Glutamatergic neuron (in vitro differentiated cells): ENCODE data around the gene ITGA2B. TPM values are rescaled to one million over a fixed set of nuclear protein-coding genes. Genes with fewer than 3 reads are reported as not detected.

Experiments used
- DNase-seq: peaks from one replicate; pipeline ENCODE4 v3.0.0; 2022
- H3K27ac Mint-ChIP-seq: one replicate; pipeline ENCODE4 v1.8.0; 2020; ENCODE audit warnings: mild to moderate bottlenecking, mixed read lengths, inconsistent platforms; ENCODE audit not compliant: unreplicated experiment
- H3K27me3 Mint-ChIP-seq: one replicate; pipeline ENCODE4 v1.8.0; 2020; ENCODE audit warnings: mild to moderate bottlenecking, moderate library complexity, mixed read lengths, inconsistent platforms; ENCODE audit not compliant: unreplicated experiment
- H3K36me3 Mint-ChIP-seq: one replicate; pipeline ENCODE4 v1.8.0; 2020; ENCODE audit warnings: mild to moderate bottlenecking, mixed read lengths, inconsistent platforms; ENCODE audit not compliant: unreplicated experiment
- H3K4me1 Mint-ChIP-seq: one replicate; pipeline ENCODE4 v1.8.0; 2020; ENCODE audit warnings: mild to moderate bottlenecking, low read depth, mixed read lengths, inconsistent platforms; ENCODE audit not compliant: unreplicated experiment
- H3K4me3 Mint-ChIP-seq: one replicate; pipeline ENCODE4 v1.8.0; 2020; ENCODE audit warnings: mild to moderate bottlenecking, mixed read lengths, inconsistent platforms; ENCODE audit not compliant: unreplicated experiment
- H3K9me3 Mint-ChIP-seq: one replicate; pipeline ENCODE4 v1.8.0; 2020; ENCODE audit warnings: mild to moderate bottlenecking, moderate library complexity, mixed read lengths, inconsistent platforms; ENCODE audit not compliant: unreplicated experiment
- total RNA-seq: library from RNA; stranded (reverse); fragmentation: NEBNext Ultra II Directional; extraction: Animal tissue kit (Norgen Biotek cat#: 25700); gene quantifications from one replicate; pipeline ENCODE4 v1.2.1, GENCODE V29; 2021; ENCODE audit not compliant: unreplicated experiment
- TF ChIP-seq, protein P1 (sequence below): fragments of 200-600 bp; sonication (generic); IDR thresholded peaks from one replicate; pipeline ENCODE4 v1.5.0; 2021; ENCODE audit not compliant: partially characterized antibody, unreplicated experiment

Gene ITGA2B
- total RNA-seq, 1 donor from 2014 or later: 7.1 TPM

DNA sequence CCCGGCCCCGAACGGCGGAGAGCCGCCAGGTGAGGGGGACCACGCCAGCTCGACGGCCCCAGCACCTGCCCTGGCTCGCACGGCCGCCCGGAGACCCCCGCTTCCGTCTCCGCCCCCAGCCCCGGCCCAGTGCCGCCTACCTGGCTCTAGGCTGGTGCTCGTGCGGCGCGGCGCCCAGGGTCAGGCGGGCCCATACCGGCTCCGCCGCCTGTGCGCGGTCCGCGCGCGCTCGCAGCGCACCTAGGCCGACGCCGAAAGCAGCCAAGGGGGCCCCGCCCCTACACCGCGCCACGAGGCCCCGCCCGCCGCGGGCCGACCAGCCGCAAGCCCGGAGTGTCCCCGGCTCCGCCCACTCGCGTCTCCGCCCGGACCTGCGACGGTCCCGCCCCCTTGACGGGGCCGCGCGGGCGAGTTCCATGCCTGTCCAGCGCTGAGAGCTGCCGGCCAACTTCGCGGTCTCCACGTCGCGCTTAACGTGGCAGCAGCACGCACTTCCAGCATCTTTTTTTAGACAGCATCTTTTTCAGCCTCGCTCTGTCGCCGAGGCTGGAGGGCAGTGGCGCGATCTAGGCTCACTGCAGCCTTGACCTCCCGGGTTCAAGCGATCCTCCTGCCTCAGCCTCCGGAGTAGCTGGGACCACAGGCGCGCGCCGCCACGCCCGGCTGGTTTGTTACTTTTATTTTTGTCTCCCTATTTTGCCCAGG lies 64.7 kb downstream of the ITGA2B start, which contains the start of gene SLC25A39:
Gene SLC25A39 (minus strand): TSS at position 253 of the 705 bp plus-strand sequence. CDS start 1,261 bp downstream, outside the sequence.
- Mint-ChIP-seq H3K4me1 (peaks cover 2% of the 10 kb centered on the region), H3K4me3 (peak within 1 kb of the TSS; percentile 88), H3K27me3 (peaks cover 11% of the 10 kb centered on the region), H3K9me3 (peaks cover 8% of the 10 kb centered on the region), H3K36me3 (no peaks in the 10 kb centered on the region), H3K27ac (peak within 1 kb of the TSS; percentile 3)
- TF ChIP-seq, protein P1, sequence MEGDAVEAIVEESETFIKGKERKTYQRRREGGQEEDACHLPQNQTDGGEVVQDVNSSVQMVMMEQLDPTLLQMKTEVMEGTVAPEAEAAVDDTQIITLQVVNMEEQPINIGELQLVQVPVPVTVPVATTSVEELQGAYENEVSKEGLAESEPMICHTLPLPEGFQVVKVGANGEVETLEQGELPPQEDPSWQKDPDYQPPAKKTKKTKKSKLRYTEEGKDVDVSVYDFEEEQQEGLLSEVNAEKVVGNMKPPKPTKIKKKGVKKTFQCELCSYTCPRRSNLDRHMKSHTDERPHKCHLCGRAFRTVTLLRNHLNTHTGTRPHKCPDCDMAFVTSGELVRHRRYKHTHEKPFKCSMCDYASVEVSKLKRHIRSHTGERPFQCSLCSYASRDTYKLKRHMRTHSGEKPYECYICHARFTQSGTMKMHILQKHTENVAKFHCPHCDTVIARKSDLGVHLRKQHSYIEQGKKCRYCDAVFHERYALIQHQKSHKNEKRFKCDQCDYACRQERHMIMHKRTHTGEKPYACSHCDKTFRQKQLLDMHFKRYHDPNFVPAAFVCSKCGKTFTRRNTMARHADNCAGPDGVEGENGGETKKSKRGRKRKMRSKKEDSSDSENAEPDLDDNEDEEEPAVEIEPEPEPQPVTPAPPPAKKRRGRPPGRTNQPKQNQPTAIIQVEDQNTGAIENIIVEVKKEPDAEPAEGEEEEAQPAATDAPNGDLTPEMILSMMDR: no peak
- DNase-seq: peak; percentile 97

DNA sequence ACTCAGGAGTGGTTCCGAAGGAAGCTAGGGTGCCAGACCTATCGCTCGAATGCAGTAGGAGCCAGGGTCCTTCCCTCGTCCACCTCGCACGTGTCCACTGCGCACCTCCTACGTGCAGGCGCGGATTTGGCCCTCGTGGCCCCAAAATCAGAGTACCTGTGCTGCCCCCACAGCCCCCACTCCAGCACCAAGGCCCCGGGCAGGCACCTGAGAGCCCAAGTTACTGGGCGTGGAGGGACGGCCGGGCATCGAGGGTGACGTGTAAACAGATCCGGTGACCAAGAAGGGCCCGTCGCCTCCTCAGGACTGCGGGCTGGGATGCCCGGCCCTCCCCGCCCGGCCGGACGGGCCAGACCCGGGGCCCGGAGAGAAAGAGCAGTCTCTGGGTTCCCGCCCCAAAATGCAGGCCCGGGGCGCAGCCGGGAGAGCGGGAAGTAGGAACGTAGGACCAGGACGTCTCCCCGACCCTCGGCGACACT lies 65.3 kb downstream of the ITGA2B start:
- TF ChIP-seq, protein P1: no peak
- H3K27me3 Mint-ChIP-seq: peaks cover 11% of the 10 kb centered on the region
- peaks cover 13% of the 10 kb centered on the region for H3K9me3 Mint-ChIP-seq
- H3K4me3 Mint-ChIP-seq: peak overlapping the region; percentile 88
- H3K4me1 Mint-ChIP-seq: peaks cover 2% of the 10 kb centered on the region
- H3K36me3 Mint-ChIP-seq: no peaks in the 10 kb centered on the region
- DNase-seq: no peak
- H3K27ac Mint-ChIP-seq: no peak overlapping the region

GRCh38 chr17:44323359-44324091 lies 65.9 kb downstream of the ITGA2B start:
- H3K4me1 Mint-ChIP-seq: peaks cover 2% of the 10 kb centered on the region
- H3K27me3 Mint-ChIP-seq: peaks cover 11% of the 10 kb centered on the region
- TF ChIP-seq, protein P1: no peak
- H3K27ac Mint-ChIP-seq: peak overlapping the region; percentile 3
- H3K36me3 Mint-ChIP-seq: no peaks in the 10 kb centered on the region
- DNase-seq: no peak
- peaks cover 13% of the 10 kb centered on the region for H3K9me3 Mint-ChIP-seq
- peak overlapping the region; percentile 88 for H3K4me3 Mint-ChIP-seq

GRCh38 chr17:44322236-44322895 lies 67.1 kb downstream of the ITGA2B start:
- H3K4me3 Mint-ChIP-seq: no peak overlapping the region
- TF ChIP-seq, protein P1: no peak
- peaks cover 4% of the 10 kb centered on the region for H3K4me1 Mint-ChIP-seq
- peaks cover 3% of the 10 kb centered on the region for H3K36me3 Mint-ChIP-seq
- H3K27ac Mint-ChIP-seq: no peak overlapping the region
- no peak for DNase-seq
- peaks cover 18% of the 10 kb centered on the region for H3K9me3 Mint-ChIP-seq
- peaks cover 13% of the 10 kb centered on the region for H3K27me3 Mint-ChIP-seq

Other genes starting within 250 kb of the ITGA2B start
- gene HROB, start 247.7 kb downstream of the ITGA2B start, total RNA-seq: 3.2 TPM
- not detected for gene ASB16, start 218.9 kb downstream of the ITGA2B start, total RNA-seq
- gene TMUB2, start 202.7 kb downstream of the ITGA2B start, total RNA-seq: 52.1 TPM
- gene ATXN7L3, start 189.8 kb downstream of the ITGA2B start, total RNA-seq: 146 TPM
- 97.6 TPM for gene UBTF, start 170.0 kb downstream of the ITGA2B start, total RNA-seq
- gene SLC4A1, start 121.5 kb downstream of the ITGA2B start, total RNA-seq: not detected
- gene RUNDC3A, start 81.0 kb downstream of the ITGA2B start, total RNA-seq: 282 TPM
- 104 TPM for gene SLC25A39, start 64.8 kb downstream of the ITGA2B start, total RNA-seq
- gene GRN, start 44.3 kb downstream of the ITGA2B start, total RNA-seq: 88.7 TPM
- 81.3 TPM for gene FAM171A2, start 25.8 kb downstream of the ITGA2B start, total RNA-seq
- 62.6 TPM for gene GPATCH8, start 113.8 kb upstream of the ITGA2B start, total RNA-seq
- 1.3 TPM for gene FZD2, start 167.8 kb upstream of the ITGA2B start, total RNA-seq